H9 (cell line): ENCODE measurements around the gene CPT1B. TPM values are rescaled to one million over a fixed set of nuclear protein-coding genes. Genes with fewer than 3 reads are reported as not detected.

Source experiments
- DNase-seq: peaks from one replicate; pipeline ENCODE4 v3.0.0-alpha.2; 2017
- H2AFZ ChIP-seq: one replicate; pipeline ENCODE4 v1.6.1; 2013; ENCODE audit warnings: mild to moderate bottlenecking, low read length, control low read depth, moderate library complexity
- H2AK5ac ChIP-seq: 2 replicates; pipeline ENCODE4 v1.6.1; 2013; ENCODE audit warnings: low read length, control low read depth, mixed read lengths; ENCODE audit not compliant: insufficient read length
- H2BK120ac ChIP-seq: one replicate; pipeline ENCODE4 v1.6.1; 2013; ENCODE audit warnings: low read depth, mild to moderate bottlenecking, low read length, control low read depth, inconsistent platforms; ENCODE audit not compliant: poor library complexity, severe bottlenecking
- H2BK12ac ChIP-seq: 2 replicates; pipeline ENCODE4 v1.6.1; 2013; ENCODE audit warnings: low read length, control low read depth, mixed read lengths, low read depth; ENCODE audit not compliant: insufficient read length
- H2BK15ac ChIP-seq: 2 replicates; pipeline ENCODE4 v1.6.1; 2013; ENCODE audit warnings: low read depth, low read length, control low read depth
- H2BK20ac ChIP-seq: one replicate; pipeline ENCODE4 v1.6.1; 2013; ENCODE audit warnings: low read depth, mild to moderate bottlenecking, low read length, control low read depth, inconsistent platforms; ENCODE audit not compliant: poor library complexity, severe bottlenecking
- H2BK5ac ChIP-seq: 2 replicates; pipeline ENCODE4 v1.6.1; 2013; ENCODE audit warnings: low read length, control low read depth, mixed read lengths; ENCODE audit not compliant: insufficient read length
- H3K14ac ChIP-seq: 2 replicates; pipeline ENCODE4 v1.6.1; 2013; ENCODE audit warnings: low read length, control low read depth; ENCODE audit not compliant: insufficient read depth
- H3K18ac ChIP-seq: 2 replicates; pipeline ENCODE4 v1.6.1; 2013; ENCODE audit warnings: low read depth, mild to moderate bottlenecking, mixed read lengths, low read length, control low read depth; ENCODE audit not compliant: insufficient read length
- H3K23ac ChIP-seq: 2 replicates; pipeline ENCODE4 v1.6.1; 2013; ENCODE audit warnings: low read length, control low read depth, mixed read lengths, low read depth; ENCODE audit not compliant: insufficient read length
- H3K23me2 ChIP-seq: 2 replicates; pipeline ENCODE4 v1.6.1; 2013; ENCODE audit warnings: low read depth, mild to moderate bottlenecking, mixed read lengths, low read length, control low read depth; ENCODE audit not compliant: insufficient read length, poor library complexity, severe bottlenecking
- H3K27ac ChIP-seq: 2 replicates; pipeline ENCODE4 v1.5.1; 2013; ENCODE audit warnings: low read length, control low read depth, mixed read lengths, low read depth; ENCODE audit not compliant: insufficient read length
- H3K27me3 ChIP-seq: 2 replicates; pipeline ENCODE4 v1.6.1; 2013; ENCODE audit warnings: low read length, control low read depth, inconsistent platforms; ENCODE audit not compliant: insufficient read depth
- H3K4ac ChIP-seq: 2 replicates; pipeline ENCODE4 v1.6.1; 2013; ENCODE audit warnings: low read depth, mild to moderate bottlenecking, control low read depth, inconsistent platforms, low read length, moderate library complexity
- H3K4me1 ChIP-seq: 2 replicates; pipeline ENCODE4 v1.6.1; 2013; ENCODE audit warnings: low read length, control low read depth, inconsistent platforms; ENCODE audit not compliant: insufficient read depth
- H3K4me2 ChIP-seq: 2 replicates; pipeline ENCODE4 v1.6.1; 2013; ENCODE audit warnings: low read length, control low read depth, mixed read lengths; ENCODE audit not compliant: insufficient read length, insufficient read depth
- H3K56ac ChIP-seq: 2 replicates; pipeline ENCODE4 v1.6.1; 2013; ENCODE audit warnings: low read depth, mild to moderate bottlenecking, mixed read lengths, low read length, control low read depth; ENCODE audit not compliant: insufficient read length
- H3K79me1 ChIP-seq: 2 replicates; pipeline ENCODE4 v1.6.1; 2013; ENCODE audit warnings: low read depth, mild to moderate bottlenecking, moderate library complexity, low read length, control low read depth, inconsistent platforms; ENCODE audit not compliant: insufficient read depth, poor library complexity, severe bottlenecking
- H3K79me2 ChIP-seq: 2 replicates; pipeline ENCODE4 v1.6.1; 2013; ENCODE audit warnings: low read length, control low read depth, inconsistent platforms; ENCODE audit not compliant: insufficient read depth
- H3K9ac ChIP-seq: 2 replicates; pipeline ENCODE4 v1.6.1; 2013; ENCODE audit warnings: low read length, control low read depth, mixed read lengths; ENCODE audit not compliant: insufficient read length; ENCODE audit errors: extremely low read depth
- H3K9me3 ChIP-seq: one replicate; pipeline ENCODE4 v1.6.1; 2013; ENCODE audit warnings: low read depth, low read length, inconsistent platforms; ENCODE audit not compliant: control insufficient read depth
- H3T11ph ChIP-seq: one replicate; pipeline ENCODE4 v1.6.1; 2013; ENCODE audit warnings: mild to moderate bottlenecking, low read length, control low read depth, inconsistent platforms
- H4K20me1 ChIP-seq: one replicate; pipeline ENCODE4 v1.6.1; 2013; ENCODE audit not compliant: control insufficient read depth, insufficient read length, insufficient read depth
- H4K5ac ChIP-seq: 2 replicates; pipeline ENCODE4 v1.6.1; 2013; ENCODE audit warnings: low read depth, mild to moderate bottlenecking, mixed read lengths, low read length, control low read depth; ENCODE audit not compliant: insufficient read length
- H4K8ac ChIP-seq: replicated peaks from 2 replicates; pipeline ENCODE4 v1.6.1; 2013; ENCODE audit warnings: low read length, control low read depth, mixed read lengths, low read depth; ENCODE audit not compliant: insufficient read length
- H4K91ac ChIP-seq: 2 replicates; pipeline ENCODE4 v1.6.1; 2013; ENCODE audit warnings: low read depth, mild to moderate bottlenecking, moderate library complexity, mixed read lengths, low read length, control low read depth; ENCODE audit not compliant: insufficient read length
- H3K27ac Mint-ChIP-seq, 3 experiments: 2 replicates in 2 of 3; 3 replicates in 1 of 3; pipeline ENCODE4 v1.8.0; 2020 to 2021; ENCODE audit warnings: mixed read lengths in 3 of 3, mild to moderate bottlenecking in 1 of 3, moderate library complexity in 1 of 3
- H3K27me3 Mint-ChIP-seq: 2 replicates; pipeline ENCODE4 v1.8.0; 2021; ENCODE audit warnings: low read depth, mild to moderate bottlenecking, moderate library complexity, mixed read lengths
- H3K36me3 Mint-ChIP-seq, 3 experiments: 2 replicates in 2 of 3; 3 replicates in 1 of 3; pipeline ENCODE4 v1.8.0; 2020 to 2021; ENCODE audit warnings: low read depth in 3 of 3, mixed read lengths in 3 of 3; ENCODE audit not compliant: insufficient read depth in 1 of 3
- H3K4me1 Mint-ChIP-seq, 2 experiments: 2 replicates each; pipeline ENCODE4 v1.8.0; 2020; ENCODE audit warnings: mixed read lengths in 2 of 2
- H3K4me3 Mint-ChIP-seq, 2 experiments: 2 replicates in 1 of 2; 3 replicates in 1 of 2; pipeline ENCODE4 v1.8.0; 2020 to 2021; ENCODE audit warnings: mild to moderate bottlenecking in 2 of 2, mixed read lengths in 2 of 2, moderate library complexity in 1 of 2
- H3K9me3 Mint-ChIP-seq, 2 experiments: 2 replicates in 1 of 2; 3 replicates in 1 of 2; pipeline ENCODE4 v1.8.0; 2020; ENCODE audit warnings: mild to moderate bottlenecking in 2 of 2, mixed read lengths in 2 of 2, moderate library complexity in 1 of 2
- CTCF ChIP-seq: fragments of 200-600 bp; sonication (generic); conservative IDR thresholded peaks from 3 replicates; pipeline ENCODE4 v1.8.0; 2021; ENCODE audit warnings: antibody characterized with exemption, mild to moderate bottlenecking
- WGBS: extraction: QIAGEN DNeasy Blood & Tissue Kit; methylation state at CpG from one replicate; pipeline ENCODE4 v1.1.7; 2013; ENCODE audit warnings: missing lambda C conversion rate, low lambda C conversion rate, mixed read lengths; ENCODE audit not compliant: insufficient read length; ENCODE audit errors: extremely low coverage; 5-methylcytosine and 5-hydroxymethylcytosine counted together
- total RNA-seq: library from RNA; stranded (reverse); gene quantifications from 2 replicates; pipeline ENCODE4 v1.2.1, GENCODE V29; 2021

CPT1B gene
- total RNA-seq, 1 experiment from 2014 or later: 65.7 TPM

- no peak overlapping the region for H3K27ac ChIP-seq
- no peak overlapping the region for H2BK15ac ChIP-seq
- H3K4me2 ChIP-seq: no peak overlapping the region
- WGBS: no CpG with 5 or more reads among the region's 14 CpGs
- no peak overlapping the region for H2BK5ac ChIP-seq
- no peak overlapping the region for H3K23ac ChIP-seq
- no peak overlapping the region for H3K14ac ChIP-seq
- peaks cover 7% of the 10 kb centered on the region; the same call in 1 of the 2 replicates for H3K27me3 ChIP-seq
- H3K23me2 ChIP-seq: peaks cover 18% of the 10 kb centered on the region
- no peak overlapping the region for H4K91ac ChIP-seq
- H3K79me1 ChIP-seq: no peaks in the 10 kb centered on the region
- Mint-ChIP-seq H3K9me3 (no peaks in the 10 kb centered on the region), H3K36me3 (peaks cover 0 to 3% (median 0%) of the 10 kb centered on the region in 3 experiments; a peak in 2 of 7 replicates), H3K27me3 (peaks cover 28% of the 10 kb centered on the region), H3K27ac (peak overlapping the region in 1 of 3 experiments; percentile 80; a peak in 1 of 7 replicates), H3K4me1 (peaks cover 24 to 30% of the 10 kb centered on the region in 2 experiments), H3K4me3 (peak overlapping the region in 1 of 2 experiments; percentile 38; a peak in 1 of 5 replicates)
- no peak overlapping the region for H3K56ac ChIP-seq
- H3K4me1 ChIP-seq: peaks cover 13% of the 10 kb centered on the region
- no peak overlapping the region for H3T11ph ChIP-seq
- H3K9me3 ChIP-seq: no peaks in the 10 kb centered on the region
- H4K8ac ChIP-seq: no peak overlapping the region
- no peak overlapping the region for H2AFZ ChIP-seq
- no peak for DNase-seq
- H2AK5ac ChIP-seq: no peak overlapping the region
- no peak for TF ChIP-seq CTCF
- no peak overlapping the region for H3K9ac ChIP-seq
- no peak overlapping the region for H3K18ac ChIP-seq
- H2BK12ac ChIP-seq: no peak overlapping the region
- H2BK20ac ChIP-seq: no peak overlapping the region
- no peak overlapping the region for H4K5ac ChIP-seq
- H4K20me1 ChIP-seq: peaks cover 2% of the 10 kb centered on the region
- H3K79me2 ChIP-seq: no peaks in the 10 kb centered on the region
- H2BK120ac ChIP-seq: no peak overlapping the region
- no peak overlapping the region for H3K4ac ChIP-seq
Observed at GRCh38 chr22:50625131-50625567, 46.9 kb upstream of the CPT1B start.
